Suprapubic skin (tissue), 4 donors: ENCODE results near the gene SLC16A2. TPM values are rescaled to one million over a fixed set of nuclear protein-coding genes. Genes with fewer than 3 reads are reported as not detected.
A peak's percentile ranks its signal among the peaks of the same experiment; 100 is the strongest.

Experiments used
- DNase-seq, 2 donors: peaks; one replicate each; pipeline ENCODE4 v3.0.0-alpha.2; 2019; ENCODE audit warnings: low spot score in 2 of 2
- H3K27ac ChIP-seq: fragments of 200-600 bp; sonication (generic); one replicate; pipeline ENCODE4 v1.5.1; 2019
- H3K27me3 ChIP-seq: fragments of 200-600 bp; sonication (generic); one replicate; pipeline ENCODE4 v1.5.1; 2019
- H3K36me3 ChIP-seq: fragments of 200-600 bp; sonication (generic); one replicate; pipeline ENCODE4 v1.5.1; 2019
- H3K4me1 ChIP-seq: fragments of 200-600 bp; sonication (generic); one replicate; pipeline ENCODE4 v1.5.1; 2019
- H3K4me3 ChIP-seq: fragments of 200-600 bp; sonication (generic); one replicate; pipeline ENCODE4 v1.5.1; 2019; ENCODE audit warnings: mild to moderate bottlenecking
- H3K9me3 ChIP-seq: fragments of 200-600 bp; sonication (generic); one replicate; pipeline ENCODE4 v1.5.1; 2019
- CTCF ChIP-seq, 2 donors: fragments of 200-600 bp in 1 of 2; fragments of 450-650 bp in 1 of 2; sonication (generic) in 1 of 2; IDR thresholded peaks; one replicate each; pipeline ENCODE4 v1.5.1; 2016 to 2019; ENCODE audit warnings: antibody characterized with exemption in 2 of 2, mild to moderate bottlenecking in 1 of 2, moderate library complexity in 1 of 2
- EP300 ChIP-seq: sonication (generic); formaldehyde crosslinking; IDR thresholded peaks from one replicate; pipeline ENCODE4 v1.6.1; 2017; ENCODE audit warnings: antibody characterized with exemption
- POLR2A ChIP-seq, 2 donors: fragments of 450-650 bp; IDR thresholded peaks; one replicate each; pipeline ENCODE4 v1.6.1; 2017; ENCODE audit warnings: antibody characterized with exemption in 2 of 2, mild to moderate bottlenecking in 2 of 2, moderate library complexity in 2 of 2
- POLR2AphosphoS5 ChIP-seq, 3 donors: sonication (generic); formaldehyde crosslinking; IDR thresholded peaks; one replicate each; pipeline ENCODE4 v1.6.1; 2017; ENCODE audit warnings: antibody characterized with exemption in 3 of 3
- WGBS: methylation state at CpG from one replicate; pipeline ENCODE4 v1.1.5; 2018; 5-methylcytosine and 5-hydroxymethylcytosine counted together
- total RNA-seq, 4 donors: library from RNA; depleted of rRNA; stranded (reverse); fragments of >200 nt; gene quantifications; one replicate each; pipeline ENCODE4 v1.1.0, GENCODE V29; 2016

Gene SLC16A2
- total RNA-seq, 4 donors from 2014 or later, result 2.6 to 6.0 (median 3.7) TPM

DNA sequence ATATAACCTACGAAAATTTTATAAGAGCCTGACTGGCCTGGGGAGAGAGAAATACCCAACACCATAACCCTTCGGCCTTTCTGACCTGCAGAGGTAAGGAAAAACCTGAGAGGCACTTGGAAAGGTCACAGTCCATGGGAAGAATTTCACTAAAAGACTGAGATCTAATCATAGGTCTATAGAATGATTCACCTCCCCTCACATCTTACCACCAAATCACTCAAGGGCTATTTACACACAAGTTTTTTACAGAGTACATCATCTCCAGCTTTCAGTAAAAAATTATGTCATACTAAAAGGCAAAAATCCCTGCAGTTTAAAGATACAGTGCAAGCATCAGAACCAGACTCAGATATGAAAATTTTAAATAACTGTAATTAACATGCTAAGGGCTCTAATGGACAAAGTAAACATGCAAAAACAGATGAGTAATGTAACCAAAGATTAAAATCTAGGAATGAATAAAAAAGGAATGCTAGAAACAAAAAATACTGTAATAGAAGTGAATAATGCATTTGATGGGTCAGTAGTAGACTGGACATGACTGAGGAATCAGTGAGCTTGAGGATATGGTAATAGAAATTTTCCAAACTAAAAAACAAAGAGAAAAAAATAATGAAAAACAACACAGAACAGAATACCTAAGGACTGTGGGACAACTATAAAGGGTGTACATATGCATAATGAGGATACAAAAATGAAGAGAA lies 32.1 kb upstream of the SLC16A2 start:
- no peaks in the 10 kb centered on the region for H3K9me3 ChIP-seq
- no peak for DNase-seq
- H3K4me1 ChIP-seq, result no peaks in the 10 kb centered on the region
- no peak overlapping the region for H3K4me3 ChIP-seq
- WGBS, result 77% methylated on average over 2 of the region's 2 CpGs
- no peaks in the 10 kb centered on the region for H3K27me3 ChIP-seq
- TF ChIP-seq CTCF (IDR thresholded peaks at IDR 0.05) (no peak), EP300 (no peak), POLR2A (IDR thresholded peaks at IDR 0.05) (no peak), POLR2AphosphoS5 (IDR thresholded peaks at IDR 0.05) (no peak)
- H3K27ac ChIP-seq, result no peak overlapping the region
- no peaks in the 10 kb centered on the region for H3K36me3 ChIP-seq

GRCh38 chrX:74395556-74395955 lies 25.7 kb upstream of the SLC16A2 start:
- no peak overlapping the region for H3K27ac ChIP-seq
- no peaks in the 10 kb centered on the region for H3K36me3 ChIP-seq
- H3K27me3 ChIP-seq, result no peaks in the 10 kb centered on the region
- no peaks in the 10 kb centered on the region for H3K4me1 ChIP-seq
- no peaks in the 10 kb centered on the region for H3K9me3 ChIP-seq
- no peak for DNase-seq
- 100% methylated on average over 1 of the region's 1 CpG for WGBS
- no peak for TF ChIP-seq POLR2AphosphoS5 (IDR thresholded peaks at IDR 0.05)
- TF ChIP-seq CTCF (IDR thresholded peaks at IDR 0.05), result no peak
- TF ChIP-seq POLR2A (IDR thresholded peaks at IDR 0.05), result no peak
- TF ChIP-seq EP300, result no peak
- no peak overlapping the region for H3K4me3 ChIP-seq

- WGBS, result 63% methylated on average over 2 of the region's 2 CpGs
- no peak for TF ChIP-seq POLR2AphosphoS5 (IDR thresholded peaks at IDR 0.05)
- no peak overlapping the region for H3K27ac ChIP-seq
- H3K36me3 ChIP-seq, result no peaks in the 10 kb centered on the region
- H3K4me3 ChIP-seq, result no peak overlapping the region
- DNase-seq, result no peak
- H3K27me3 ChIP-seq, result no peaks in the 10 kb centered on the region
- no peaks in the 10 kb centered on the region for H3K4me1 ChIP-seq
- no peaks in the 10 kb centered on the region for H3K9me3 ChIP-seq
Measured at GRCh38 chrX:74405973-74406489, 15.3 kb upstream of the SLC16A2 start.

- H3K27me3 ChIP-seq, result no peaks in the 10 kb centered on the region
- DNase-seq, result no peak
- no peaks in the 10 kb centered on the region for H3K36me3 ChIP-seq
- TF ChIP-seq POLR2A (IDR thresholded peaks at IDR 0.05) (no peak), EP300 (no peak), CTCF (IDR thresholded peaks at IDR 0.05) (no peak), POLR2AphosphoS5 (IDR thresholded peaks at IDR 0.05) (no peak)
- WGBS, result 72% methylated on average over 1 of the region's 1 CpG
- H3K4me1 ChIP-seq, result no peaks in the 10 kb centered on the region
- no peaks in the 10 kb centered on the region for H3K9me3 ChIP-seq
- H3K4me3 ChIP-seq, result no peak overlapping the region
- H3K27ac ChIP-seq, result no peak overlapping the region
Measured at GRCh38 chrX:74408304-74408703, 13.0 kb upstream of the SLC16A2 start.

- DNase-seq, result no peak
- Histone ChIP-seq H3K27me3 (no peaks in the 10 kb centered on the region), H3K4me1 (peaks cover 16% of the 10 kb centered on the region), H3K36me3 (no peaks in the 10 kb centered on the region), H3K4me3 (peak overlapping the region; percentile 58), H3K9me3 (no peaks in the 10 kb centered on the region), H3K27ac (peak overlapping the region; percentile 82)
- WGBS, result 58% methylated on average over 3 of the region's 20 CpGs
- TF ChIP-seq POLR2AphosphoS5 (IDR thresholded peaks at IDR 0.05), result no peak
- no peak for TF ChIP-seq POLR2A (IDR thresholded peaks at IDR 0.05)
- TF ChIP-seq CTCF (IDR thresholded peaks at IDR 0.05), result no peak
- TF ChIP-seq EP300, result no peak
Measured at GRCh38 chrX:74419864-74420195, 1.5 kb upstream of the SLC16A2 start.
